CD4-positive, CD25-positive, alpha-beta regulatory T cell (primary cell): ENCODE data around the gene PCDHGA5. TPM values are rescaled to one million over a fixed set of nuclear protein-coding genes. Genes with fewer than 3 reads are reported as not detected.
"Not testable (repeated sequence)": the region's sequence is repeated elsewhere in the genome, so short reads cannot be mapped to it uniquely, and the experiment has no call there.

Experiments
- ATAC-seq, 2 donors: fragments of 150-1000 bp; cut with Tn5 transposase; one replicate each; pipeline ENCODE4 v1.10.0; 2021; ENCODE audit warnings: low read depth in 2 of 2, moderate number of reproducible peaks in 2 of 2, moderate library complexity in 1 of 2
- DNase-seq, 3 donors: peaks; one replicate each; pipeline versions ENCODE4 v3.0.0 to v3.0.0-alpha.2; 2012 to 2022; ENCODE audit warnings: mixed read lengths in 1 of 3
- H3K27ac ChIP-seq: one replicate; pipeline ENCODE4 v1.7.0; 2013; ENCODE audit warnings: mild to moderate bottlenecking, low read length; ENCODE audit not compliant: insufficient read depth, poor library complexity, severe bottlenecking
- H3K27me3 ChIP-seq: one replicate; pipeline ENCODE4 v1.7.0; 2013; ENCODE audit warnings: low read length; ENCODE audit not compliant: control insufficient read depth, insufficient read depth
- H3K36me3 ChIP-seq: one replicate; pipeline ENCODE4 v1.7.0; 2013; ENCODE audit warnings: mild to moderate bottlenecking, low read length, moderate library complexity; ENCODE audit not compliant: control insufficient read depth, insufficient read depth
- H3K4me1 ChIP-seq: 2 replicates; pipeline ENCODE4 v1.7.0; 2013; ENCODE audit warnings: mild to moderate bottlenecking, low read length; ENCODE audit not compliant: insufficient read depth, control insufficient read depth, poor library complexity, severe bottlenecking
- H3K4me3 ChIP-seq: one replicate; pipeline ENCODE4 v1.7.0; 2013; ENCODE audit warnings: low read depth, mild to moderate bottlenecking, low read length, moderate library complexity
- H3K9me3 ChIP-seq, 2 experiments: 1 replicate in 1 of 2; 2 replicates in 1 of 2; pipeline ENCODE4 v1.7.0; 2013; ENCODE audit warnings: low read length in 2 of 2, mild to moderate bottlenecking in 1 of 2, moderate library complexity in 1 of 2; ENCODE audit not compliant: control insufficient read depth in 2 of 2
- H3K27ac Mint-ChIP-seq, 3 donors: one replicate each; pipeline ENCODE4 v1.8.0; 2020 to 2022; ENCODE audit warnings: mild to moderate bottlenecking in 3 of 3, mixed read lengths in 3 of 3, moderate library complexity in 2 of 3
- H3K27me3 Mint-ChIP-seq: one replicate; pipeline ENCODE4 v1.8.0; 2022; ENCODE audit warnings: mild to moderate bottlenecking, mixed read lengths
- H3K36me3 Mint-ChIP-seq: one replicate; pipeline ENCODE4 v1.8.0; 2020; ENCODE audit warnings: mixed read lengths
- H3K4me1 Mint-ChIP-seq, 4 donors: one replicate each; pipeline ENCODE4 v1.8.0; 2020 to 2022; ENCODE audit warnings: mixed read lengths in 4 of 4, mild to moderate bottlenecking in 1 of 4
- H3K4me3 Mint-ChIP-seq, 4 donors: one replicate each; pipeline ENCODE4 v1.8.0; 2020 to 2022; ENCODE audit warnings: mild to moderate bottlenecking in 4 of 4, mixed read lengths in 4 of 4, moderate library complexity in 3 of 4
- H3K9me3 Mint-ChIP-seq, 7 donors: one replicate each; pipeline ENCODE4 v1.8.0; 2020 to 2022; ENCODE audit warnings: mixed read lengths in 7 of 7, mild to moderate bottlenecking in 3 of 7, moderate library complexity in 2 of 7
- polyA plus RNA-seq, 4 donors: library from polyadenylated mRNA; unstranded; fragments of 300-500 nt; fragmentation: Illumina TruSeq; gene quantifications; one replicate each; pipeline ENCODE4 v1.2.3, GENCODE V29; 2021
- total RNA-seq: library from RNA; stranded (reverse); gene quantifications from one replicate; pipeline ENCODE4 v1.2.3, GENCODE V29; 2022

Gene PCDHGA5
- total and polyA plus RNA-seq, 5 donors from 2014 or later: 0.08 TPM; not detected in 4

DNA sequence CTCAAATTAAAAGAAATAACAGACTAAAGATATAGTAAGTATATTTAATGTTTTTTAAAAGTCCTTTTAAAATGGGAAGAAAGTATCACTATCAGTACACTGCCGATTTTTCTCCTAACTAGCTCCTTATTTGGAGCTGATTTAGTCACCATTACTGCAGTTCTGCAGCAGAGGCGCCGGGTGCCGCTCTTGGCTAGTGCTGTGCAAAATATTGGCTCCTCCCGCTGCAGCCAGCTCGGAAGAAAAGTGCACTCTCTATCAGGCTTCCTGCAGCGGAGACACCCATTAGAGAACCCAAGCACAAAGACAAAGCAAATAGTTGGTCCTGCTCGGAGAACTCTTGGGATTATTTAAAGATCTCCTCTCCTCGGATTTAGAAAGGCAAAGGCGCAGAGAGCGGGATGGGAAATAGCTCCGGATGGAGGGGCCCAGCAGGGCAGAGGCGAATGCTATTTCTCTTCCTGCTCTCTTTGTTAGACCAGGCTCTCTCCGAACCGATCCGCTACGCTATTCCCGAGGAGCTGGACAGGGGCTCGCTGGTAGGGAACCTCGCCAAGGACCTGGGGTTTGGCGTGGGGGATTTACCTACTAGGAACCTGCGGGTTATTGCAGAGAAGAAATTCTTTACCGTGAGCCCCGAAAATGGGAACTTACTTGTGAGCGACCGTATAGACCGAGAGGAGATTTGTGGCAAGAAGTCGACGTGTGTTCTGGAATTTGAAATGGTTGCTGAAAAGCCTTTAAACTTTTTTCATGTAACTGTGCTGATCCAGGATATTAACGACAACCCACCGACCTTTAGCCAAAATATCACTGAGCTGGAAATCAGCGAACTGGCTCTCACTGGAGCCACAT lies 6.3 kb downstream of the PCDHGA5 start, which contains the start of gene PCDHGB3:
PCDHGB3 (plus strand) TSS at position 249 of the 855 bp plus-strand sequence; CDS start at position 402, 153 bp downstream.
- H3K9me3 ChIP-seq: peaks cover 29 to 57% of the 10 kb centered on the region in 2 experiments
- Mint-ChIP-seq H3K9me3 (peaks cover 0 to 51% (median 14%) of the 10 kb centered on the region in 7 donors), H3K27me3 (peaks cover 61% of the 10 kb centered on the region), H3K4me1 (peaks cover 0 to 15% (median 2%) of the 10 kb centered on the region in 4 donors), H3K27ac (no peak within 1 kb of the TSS), H3K4me3 (peak within 1 kb of the TSS in 3 of 4 donors; percentile 15 to 71 (median 51)), H3K36me3 (peaks cover 4% of the 10 kb centered on the region)
- peaks cover 39% of the 10 kb centered on the region for H3K27me3 ChIP-seq
- peaks cover 8% of the 10 kb centered on the region for H3K4me1 ChIP-seq
- ATAC-seq (peak; percentile 50 to 59), DNase-seq (peak in 1 of 3 donors; percentile 26)
- no peaks in the 10 kb centered on the region for H3K36me3 ChIP-seq
- peak within 1 kb of the TSS; percentile 35 for H3K4me3 ChIP-seq
- H3K27ac ChIP-seq: no peak within 1 kb of the TSS

GRCh38 chr5:141371572-141372475 lies 7.9 kb downstream of the PCDHGA5 start:
- ATAC-seq (no peak), DNase-seq (no peak)
- no peak overlapping the region for H3K4me3 ChIP-seq
- Mint-ChIP-seq H3K36me3 (peaks cover 4% of the 10 kb centered on the region), H3K4me1 (peaks cover 0 to 15% (median 2%) of the 10 kb centered on the region in 4 donors), H3K27me3 (peaks cover 48% of the 10 kb centered on the region), H3K9me3 (peaks cover 0 to 46% (median 11%) of the 10 kb centered on the region in 7 donors), H3K27ac (no peak overlapping the region), H3K4me3 (no peak overlapping the region)
- peaks cover 37% of the 10 kb centered on the region for H3K27me3 ChIP-seq
- H3K27ac ChIP-seq: no peak overlapping the region
- no peaks in the 10 kb centered on the region for H3K36me3 ChIP-seq
- H3K4me1 ChIP-seq: peaks cover 8% of the 10 kb centered on the region
- peaks cover 30 to 50% of the 10 kb centered on the region in 2 experiments for H3K9me3 ChIP-seq

DNA sequence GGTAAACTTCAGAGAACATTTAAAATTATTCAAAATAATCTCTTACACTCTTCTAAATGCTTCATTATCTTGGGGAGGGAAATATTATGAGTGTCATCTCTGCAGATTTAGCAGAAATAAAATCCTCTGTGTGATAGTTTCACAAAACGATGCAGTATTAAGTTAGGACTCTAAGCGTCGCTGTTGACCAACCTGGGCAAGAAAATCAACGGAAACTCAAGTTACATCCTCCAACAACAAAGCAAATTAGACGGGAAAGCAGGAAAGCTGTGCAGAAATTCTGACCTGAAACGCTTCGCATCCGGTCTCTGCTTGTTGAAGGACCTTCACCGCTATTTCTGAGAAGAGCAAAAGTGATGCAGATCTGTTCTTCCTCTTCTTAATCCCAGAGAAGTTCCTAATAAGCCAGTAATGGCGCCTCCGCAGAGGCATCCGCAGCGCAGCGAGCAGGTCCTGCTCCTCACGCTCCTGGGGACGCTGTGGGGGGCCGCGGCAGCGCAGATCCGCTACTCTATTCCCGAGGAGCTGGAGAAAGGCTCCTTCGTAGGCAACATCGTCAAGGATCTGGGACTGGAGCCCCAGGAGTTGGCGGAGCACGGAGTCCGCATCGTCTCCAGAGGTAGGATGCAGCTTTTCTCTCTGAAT lies 9.8 kb downstream of the PCDHGA5 start, which contains the start of gene PCDHGA6:
PCDHGA6 (plus strand) TSS at position 219 of the 645 bp plus-strand sequence; CDS start at position 412, 193 bp downstream.
- Mint-ChIP-seq H3K27ac (no peak within 1 kb of the TSS), H3K9me3 (peaks cover 0 to 56% (median 11%) of the 10 kb centered on the region in 7 donors), H3K4me3 (peak within 1 kb of the TSS in 3 of 4 donors; percentile 5 to 75 (median 36)), H3K27me3 (peaks cover 49% of the 10 kb centered on the region), H3K4me1 (peaks cover 0 to 15% (median 2%) of the 10 kb centered on the region in 4 donors), H3K36me3 (peaks cover 4% of the 10 kb centered on the region)
- peaks cover 8% of the 10 kb centered on the region for H3K4me1 ChIP-seq
- H3K9me3 ChIP-seq: peaks cover 28 to 58% of the 10 kb centered on the region in 2 experiments
- ATAC-seq (no peak), DNase-seq (peak in 1 of 3 donors; percentile 19)
- H3K27ac ChIP-seq: no peak within 1 kb of the TSS
- no peaks in the 10 kb centered on the region for H3K36me3 ChIP-seq
- H3K4me3 ChIP-seq: peak within 1 kb of the TSS; percentile 43
- peaks cover 39% of the 10 kb centered on the region for H3K27me3 ChIP-seq

- peaks cover 0 to 14% (median 2%) of the 10 kb centered on the region in 4 donors for H3K4me1 Mint-ChIP-seq
- no peak overlapping the region for H3K4me3 Mint-ChIP-seq
- peaks cover 8% of the 10 kb centered on the region for H3K4me1 ChIP-seq
- no peaks in the 10 kb centered on the region for H3K36me3 ChIP-seq
- no peak for DNase-seq
- ATAC-seq: no peak
- no peak overlapping the region for H3K4me3 ChIP-seq
- peaks cover 4% of the 10 kb centered on the region for H3K36me3 Mint-ChIP-seq
- no peak overlapping the region for H3K27ac Mint-ChIP-seq
- H3K27me3 ChIP-seq: peaks cover 34% of the 10 kb centered on the region
- H3K9me3 ChIP-seq: peaks cover 28 to 58% of the 10 kb centered on the region in 2 experiments
- H3K27me3 Mint-ChIP-seq: peaks cover 52% of the 10 kb centered on the region
- H3K9me3 Mint-ChIP-seq: peaks cover 0 to 60% (median 11%) of the 10 kb centered on the region in 7 donors
- H3K27ac ChIP-seq: no peak overlapping the region
Observed at GRCh38 chr5:141374627-141375026, 10.7 kb downstream of the PCDHGA5 start.

GRCh38 chr5:141375444-141376155 lies 11.6 kb downstream of the PCDHGA5 start:
- H3K27me3 Mint-ChIP-seq: peaks cover 46% of the 10 kb centered on the region

GRCh38 chr5:141382469-141383294 lies 18.7 kb downstream of the PCDHGA5 start, which contains the start of gene PCDHGA7:
PCDHGA7 (plus strand) TSS chr5:141382742; CDS start chr5:141382900, 158 bp downstream.
- no peaks in the 10 kb centered on the region for H3K36me3 Mint-ChIP-seq
- H3K36me3 ChIP-seq: no peaks in the 10 kb centered on the region
- H3K4me1 ChIP-seq: no peaks in the 10 kb centered on the region
- DNase-seq: no peak
- H3K27ac Mint-ChIP-seq: no peak within 1 kb of the TSS
- H3K9me3 Mint-ChIP-seq: peaks cover 0 to 47% (median 17%) of the 10 kb centered on the region in 7 donors
- H3K27me3 Mint-ChIP-seq: peaks cover 66% of the 10 kb centered on the region
- ATAC-seq: no peak
- H3K27me3 ChIP-seq: peaks cover 40% of the 10 kb centered on the region
- H3K4me3 ChIP-seq: no peak within 1 kb of the TSS
- peaks cover 0 to 2% (median 0%) of the 10 kb centered on the region in 4 donors for H3K4me1 Mint-ChIP-seq
- H3K4me3 Mint-ChIP-seq: peak within 1 kb of the TSS in 3 of 4 donors; percentile 56 to 62 (median 61)
- H3K27ac ChIP-seq: no peak within 1 kb of the TSS
- H3K9me3 ChIP-seq: peaks cover 16 to 29% of the 10 kb centered on the region in 2 experiments

More at GRCh38 chr5:141375444-141376155, 11.6 kb downstream of the PCDHGA5 start:
- H3K4me3 ChIP-seq, DNase-seq, H3K36me3 Mint-ChIP-seq, H3K4me1 Mint-ChIP-seq, ATAC-seq, H3K27ac Mint-ChIP-seq, H3K27ac ChIP-seq, H3K4me3 Mint-ChIP-seq, H3K4me1 ChIP-seq, H3K36me3 ChIP-seq: not testable (repeated sequence)
- Histone ChIP-seq H3K9me3 (peaks cover 28 to 51% of the 10 kb centered on the region in 2 experiments), H3K27me3 (peaks cover 33% of the 10 kb centered on the region)
- H3K9me3 Mint-ChIP-seq: peaks cover 0 to 56% (median 7%) of the 10 kb centered on the region in 7 donors
